ENCODE measurements around the gene HOXD9.

GRCh38 chr2:176172895-176173566 is 50.5 kb downstream of the HOXD9 start:
- TF ChIP-seq CTCF (conservative IDR thresholded peaks at IDR 0.05) (no peak), EZH2 (IDR thresholded peaks at IDR 0.05; ENCODE audit: low read depth) (no peak)

Data from PC-9 (cell line).